ENCODE measurements around the gene SLC17A1. TPM values are rescaled to one million over a fixed set of nuclear protein-coding genes. Genes with fewer than 3 reads are reported as not detected.

Gene SLC17A1
- total and polyA plus RNA-seq, 2 of the 13 experiments (the other 11 are each of a cell fraction or from before 2014, with no cell fraction given): 0.09 to 2.1 TPM

DNA sequence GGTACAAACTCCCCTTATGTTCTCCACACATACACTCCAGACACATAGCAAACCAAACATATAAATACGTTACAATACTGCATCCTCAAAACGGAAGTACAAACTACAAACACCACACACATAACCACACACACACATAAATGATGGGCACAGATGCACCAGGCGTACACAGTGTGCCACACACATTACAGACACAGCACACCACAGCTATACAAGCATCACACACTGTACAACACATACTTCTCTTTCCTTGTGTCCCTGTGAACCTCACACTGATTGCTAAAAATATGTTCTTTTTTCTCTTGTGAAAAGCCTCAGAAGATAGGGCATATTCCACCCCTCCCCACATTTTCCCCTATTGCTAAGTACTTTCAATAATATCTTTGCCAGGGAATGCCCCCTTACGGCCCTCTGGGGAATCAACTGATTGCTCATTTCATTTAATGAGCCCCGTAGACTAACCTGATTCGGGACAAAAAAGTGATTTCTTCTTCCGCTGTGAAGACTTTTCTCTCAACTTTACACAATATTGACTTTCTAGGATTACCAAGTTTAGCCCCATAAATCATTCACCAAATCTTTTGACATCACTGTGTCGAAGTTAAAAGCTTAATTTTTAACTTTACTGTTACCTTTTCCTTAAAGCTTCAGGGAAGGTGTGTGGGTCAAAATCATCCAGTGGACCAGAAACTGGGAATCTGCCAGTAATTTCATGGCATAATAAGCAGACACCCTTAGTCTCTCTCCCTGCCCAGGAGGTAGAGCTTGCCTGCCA is at the start of gene SLC17A1 (continued):
- TF ChIP-seq ZNF10 (CRISPR knock-in tag; IDR thresholded peaks at IDR 0.05; ENCODE audit: borderline replicate concordance, low read depth) (no peak), ZNF367 (CRISPR knock-in tag; IDR thresholded peaks at IDR 0.05; ENCODE audit: borderline replicate concordance) (no peak), ARHGAP35 (CRISPR knock-in tag; IDR thresholded peaks at IDR 0.05; ENCODE audit: borderline replicate concordance) (no peak), ZKSCAN5 (CRISPR knock-in tag; IDR thresholded peaks at IDR 0.05) (no peak), HOXD1 (CRISPR knock-in tag; IDR thresholded peaks at IDR 0.05) (no peak), POLR2A (IDR thresholded peaks at IDR 0.05; ENCODE audit: insufficient read depth in 1 of 2, low read depth in 2 of 2, low read length in 2 of 2) (no peak), DNMT3B (CRISPR knock-in tag; conservative IDR thresholded peaks at IDR 0.05) (no peak), STAT6 (CRISPR knock-in tag; IDR thresholded peaks at IDR 0.05; ENCODE audit: borderline replicate concordance) (no peak), SP1 (IDR thresholded peaks at IDR 0.05) (no peak), SP1 (CRISPR knock-in tag; IDR thresholded peaks at IDR 0.05) (no peak), HNRNPH1 (optimal IDR thresholded peaks at IDR 0.05; ENCODE audit: low read depth, low read length) (no peak), ZKSCAN1 (IDR thresholded peaks at IDR 0.05; ENCODE audit: low read length) (no peak), RXRB (CRISPR knock-in tag; IDR thresholded peaks at IDR 0.05; ENCODE audit: borderline replicate concordance) (peak; percentile 45; the same call in 1 of the 2 replicates), HDAC2 (CRISPR knock-in tag; IDR thresholded peaks at IDR 0.05) (no peak), PAX8 (CRISPR knock-in tag; IDR thresholded peaks at IDR 0.05; ENCODE audit: borderline replicate concordance) (no peak), HNF1A (IDR thresholded peaks at IDR 0.05; ENCODE audit: low read depth) (peak; percentile 96), HNF1A (CRISPR knock-in tag; IDR thresholded peaks at IDR 0.05; ENCODE audit: borderline replicate concordance) (peak; percentile 58; the same call in 1 of the 2 replicates), FOXA1 (IDR thresholded peaks at IDR 0.05) (no peak), FOXA1 (CRISPR knock-in tag; IDR thresholded peaks at IDR 0.05) (no peak), MNT (IDR thresholded peaks at IDR 0.05) (0 out of 2 replicates have a peak, but pooled peaks have one; percentile 18)
- TF ChIP-seq, protein P1, sequence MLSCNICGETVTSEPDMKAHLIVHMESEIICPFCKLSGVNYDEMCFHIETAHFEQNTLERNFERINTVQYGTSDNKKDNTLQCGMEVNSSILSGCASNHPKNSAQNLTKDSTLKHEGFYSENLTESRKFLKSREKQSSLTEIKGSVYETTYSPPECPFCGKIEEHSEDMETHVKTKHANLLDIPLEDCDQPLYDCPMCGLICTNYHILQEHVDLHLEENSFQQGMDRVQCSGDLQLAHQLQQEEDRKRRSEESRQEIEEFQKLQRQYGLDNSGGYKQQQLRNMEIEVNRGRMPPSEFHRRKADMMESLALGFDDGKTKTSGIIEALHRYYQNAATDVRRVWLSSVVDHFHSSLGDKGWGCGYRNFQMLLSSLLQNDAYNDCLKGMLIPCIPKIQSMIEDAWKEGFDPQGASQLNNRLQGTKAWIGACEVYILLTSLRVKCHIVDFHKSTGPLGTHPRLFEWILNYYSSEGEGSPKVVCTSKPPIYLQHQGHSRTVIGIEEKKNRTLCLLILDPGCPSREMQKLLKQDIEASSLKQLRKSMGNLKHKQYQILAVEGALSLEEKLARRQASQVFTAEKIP (CRISPR knock-in tag; IDR thresholded peaks at IDR 0.05; ENCODE audit: borderline replicate concordance): no peak

Measured in HepG2 (cell line).